ENCODE measurements around the gene CEP162.

GRCh38 chr6:84228198-84228543 is 728 bp upstream of the CEP162 start:
- TF ChIP-seq POLR2AphosphoS5 (IDR thresholded peaks at IDR 0.05), result no peak
- no peak for TF ChIP-seq CTCF (IDR thresholded peaks at IDR 0.05)
- TF ChIP-seq POLR2A (IDR thresholded peaks at IDR 0.05), result no peak

Measured in breast epithelium (tissue), 3 donors.